BE2C (cell line): ENCODE data around the gene CXorf65. TPM values are rescaled to one million over a fixed set of nuclear protein-coding genes. Genes with fewer than 3 reads are reported as not detected.

Source experiments
- DNase-seq: peaks from one replicate; pipeline ENCODE4 v3.0.0-alpha.2; 2020
- H3K27me3 ChIP-seq: fragments of 250-450 bp; sonication (Bioruptor Pico); 2 replicates; pipeline ENCODE4 v1.5.1; 2020; ENCODE audit warnings: mild to moderate bottlenecking
- H3K36me3 ChIP-seq: fragments of 250-450 bp; sonication (Bioruptor Pico); 2 replicates; pipeline ENCODE4 v1.5.1; 2020; ENCODE audit warnings: mild to moderate bottlenecking
- H3K4me1 ChIP-seq: fragments of 250-450 bp; sonication (Bioruptor Pico); 2 replicates; pipeline ENCODE4 v1.5.1; 2020
- H3K4me3 ChIP-seq: 2 replicates; pipeline ENCODE4 v1.5.1; 2011; ENCODE audit warnings: low read depth, low read length
- H3K9me3 ChIP-seq: fragments of 250-450 bp; sonication (Bioruptor Pico); 2 replicates; pipeline ENCODE4 v1.5.1; 2020
- CTCF ChIP-seq: IDR thresholded peaks from 2 replicates; pipeline ENCODE4 v1.5.1; 2012; ENCODE audit warnings: mild to moderate bottlenecking, low read depth, low read length
- polyA plus RNA-seq: library from polyadenylated mRNA; unstranded; fragments of >200 nt; gene quantifications from one replicate; pipeline ENCODE4 v1.2.1, GENCODE V29; 2012; ENCODE audit warnings: low read depth, missing spikeins; ENCODE audit not compliant: insufficient read length, insufficient read depth

CXorf65 gene
- polyA plus RNA-seq = 1.1 TPM

GRCh38 chrX:71106427-71106826 is at the start of gene CXorf65:
Gene CXorf65, minus strand, starts transcription at chrX:71106740. Its CDS starts 184 bp downstream, at chrX:71106556.
- no peaks in the 10 kb centered on the region for H3K36me3 ChIP-seq
- H3K9me3 ChIP-seq = no peaks in the 10 kb centered on the region
- peaks cover 20% of the 10 kb centered on the region for H3K4me1 ChIP-seq
- no peaks in the 10 kb centered on the region for H3K27me3 ChIP-seq
- no peak for DNase-seq
- TF ChIP-seq CTCF = no peak
- no peak within 1 kb of the TSS for H3K4me3 ChIP-seq

- no peak for TF ChIP-seq CTCF
- Histone ChIP-seq H3K4me1 (no peaks in the 10 kb centered on the region), H3K27me3 (no peaks in the 10 kb centered on the region), H3K4me3 (no peak overlapping the region), H3K9me3 (no peaks in the 10 kb centered on the region), H3K36me3 (no peaks in the 10 kb centered on the region)
- DNase-seq = no peak
These were observed 48.1 kb upstream of the CXorf65 start for GRCh38 chrX:71154641-71155040.

- no peak for DNase-seq
- no peak overlapping the region for H3K4me3 ChIP-seq
- H3K27me3 ChIP-seq = no peaks in the 10 kb centered on the region
- no peak for TF ChIP-seq CTCF
- no peaks in the 10 kb centered on the region for H3K9me3 ChIP-seq
- no peaks in the 10 kb centered on the region for H3K4me1 ChIP-seq
- H3K36me3 ChIP-seq = no peaks in the 10 kb centered on the region
These were observed 47.7 kb upstream of the CXorf65 start for GRCh38 chrX:71154196-71154595.

GRCh38 chrX:71151366-71151765 is 44.8 kb upstream of the CXorf65 start:
- Histone ChIP-seq H3K27me3 (no peaks in the 10 kb centered on the region), H3K36me3 (no peaks in the 10 kb centered on the region), H3K4me1 (no peaks in the 10 kb centered on the region), H3K4me3 (no peak overlapping the region), H3K9me3 (no peaks in the 10 kb centered on the region)
- no peak for DNase-seq
- TF ChIP-seq CTCF = no peak

GRCh38 chrX:71148278-71148663 is 41.7 kb upstream of the CXorf65 start:
- Histone ChIP-seq H3K4me1 (no peaks in the 10 kb centered on the region), H3K36me3 (no peaks in the 10 kb centered on the region), H3K9me3 (no peaks in the 10 kb centered on the region), H3K4me3 (no peak overlapping the region), H3K27me3 (no peaks in the 10 kb centered on the region)
- DNase-seq = no peak
- no peak for TF ChIP-seq CTCF

- no peak for DNase-seq
- TF ChIP-seq CTCF = no peak
- no peak overlapping the region for H3K4me3 ChIP-seq
These were observed 41.1 kb upstream of the CXorf65 start for GRCh38 chrX:71147496-71148277.

More at GRCh38 chrX:71147496-71148277, 41.1 kb upstream of the CXorf65 start:
- Histone ChIP-seq H3K4me1 (no peaks in the 10 kb centered on the region), H3K9me3 (no peaks in the 10 kb centered on the region), H3K27me3 (no peaks in the 10 kb centered on the region), H3K36me3 (no peaks in the 10 kb centered on the region)
